Measurements from ENCODE around the gene RBM19.

The RBM19 gene

DNA sequence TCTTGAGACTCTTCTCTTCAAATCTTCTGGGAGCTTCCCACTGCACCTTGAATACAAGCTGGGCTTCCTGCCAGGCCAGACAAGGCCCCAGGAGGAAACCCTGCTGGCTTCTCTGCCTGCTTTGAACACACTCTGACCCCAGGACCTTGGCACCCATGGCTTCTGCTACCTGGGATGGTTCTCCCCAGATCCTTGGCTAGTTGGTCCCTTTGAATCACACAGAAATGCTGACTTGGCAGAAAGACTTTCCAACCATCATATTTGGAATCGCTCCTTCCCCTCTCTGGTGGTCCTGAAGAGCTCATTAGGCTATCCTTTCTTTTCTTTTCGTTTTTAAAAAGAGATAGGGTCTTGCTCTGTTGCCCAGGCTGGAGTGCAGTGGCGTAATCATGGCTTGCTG, 132.7 kb downstream of the RBM19 start:
- Histone ChIP-seq H2AFZ (ENCODE audit: low read length) (no peak overlapping the region), H3K27me3 (replicated peaks; ENCODE audit: insufficient read depth, low read length) (no peaks in the 10 kb centered on the region), H3K36me3 (replicated peaks; ENCODE audit: insufficient read depth, low read length) (no peaks in the 10 kb centered on the region), H4K20me1 (ENCODE audit: insufficient read depth, low read length) (no peaks in the 10 kb centered on the region), H3K4me3 (ENCODE audit: low read length) (no peak overlapping the region), H3K9ac (ENCODE audit: low read length) (no peak overlapping the region), H3K4me2 (ENCODE audit: low read depth, low read length) (no peak overlapping the region), H3F3A (ENCODE audit: insufficient read depth, low read length) (no peaks in the 10 kb centered on the region), H3K9me3 (replicated peaks; ENCODE audit: insufficient read depth, low read length) (no peaks in the 10 kb centered on the region), H3K9me2 (replicated peaks; ENCODE audit: insufficient read depth, low read length) (no peaks in the 10 kb centered on the region), H3K79me2 (ENCODE audit: low read length) (no peaks in the 10 kb centered on the region), H3K4me1 (ENCODE audit: low read length) (no peaks in the 10 kb centered on the region), H3K27ac (ENCODE audit: low read length) (no peak overlapping the region)
- TF ChIP-seq EZH2phosphoT487 (IDR thresholded peaks at IDR 0.05; ENCODE audit: low read length) = no peak
- TF ChIP-seq, protein P1, sequence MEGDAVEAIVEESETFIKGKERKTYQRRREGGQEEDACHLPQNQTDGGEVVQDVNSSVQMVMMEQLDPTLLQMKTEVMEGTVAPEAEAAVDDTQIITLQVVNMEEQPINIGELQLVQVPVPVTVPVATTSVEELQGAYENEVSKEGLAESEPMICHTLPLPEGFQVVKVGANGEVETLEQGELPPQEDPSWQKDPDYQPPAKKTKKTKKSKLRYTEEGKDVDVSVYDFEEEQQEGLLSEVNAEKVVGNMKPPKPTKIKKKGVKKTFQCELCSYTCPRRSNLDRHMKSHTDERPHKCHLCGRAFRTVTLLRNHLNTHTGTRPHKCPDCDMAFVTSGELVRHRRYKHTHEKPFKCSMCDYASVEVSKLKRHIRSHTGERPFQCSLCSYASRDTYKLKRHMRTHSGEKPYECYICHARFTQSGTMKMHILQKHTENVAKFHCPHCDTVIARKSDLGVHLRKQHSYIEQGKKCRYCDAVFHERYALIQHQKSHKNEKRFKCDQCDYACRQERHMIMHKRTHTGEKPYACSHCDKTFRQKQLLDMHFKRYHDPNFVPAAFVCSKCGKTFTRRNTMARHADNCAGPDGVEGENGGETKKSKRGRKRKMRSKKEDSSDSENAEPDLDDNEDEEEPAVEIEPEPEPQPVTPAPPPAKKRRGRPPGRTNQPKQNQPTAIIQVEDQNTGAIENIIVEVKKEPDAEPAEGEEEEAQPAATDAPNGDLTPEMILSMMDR (IDR thresholded peaks at IDR 0.05; ENCODE audit: low read length) = no peak
- TF ChIP-seq EZH2 (optimal IDR thresholded peaks at IDR 0.05; ENCODE audit: low read depth, low read length) = no peak
- no peak for DNase-seq

DNA sequence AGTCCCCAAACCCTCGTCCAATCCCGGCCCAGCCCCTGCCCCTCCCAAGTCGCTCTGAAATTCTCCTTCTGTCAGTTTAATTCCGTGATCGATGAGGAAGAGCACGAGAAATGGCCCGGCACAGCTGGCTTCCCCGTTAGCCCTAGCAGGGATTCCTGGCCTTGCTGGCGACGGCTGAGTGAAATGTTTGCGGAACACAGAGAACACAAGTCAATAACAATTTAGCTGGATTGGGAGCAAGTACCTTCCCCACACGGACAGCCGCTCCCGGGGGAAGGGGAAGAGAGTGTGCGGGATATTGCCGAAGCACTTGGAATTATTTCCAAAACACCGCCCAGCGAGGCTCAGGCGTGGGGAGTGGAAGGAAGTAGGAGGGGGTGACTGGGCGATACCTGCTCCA, 134.6 kb downstream of the RBM19 start:
- H3K4me3 ChIP-seq (ENCODE audit: low read length) = no peak overlapping the region
- no peaks in the 10 kb centered on the region for H3K9me2 ChIP-seq (replicated peaks; ENCODE audit: insufficient read depth, low read length)
- H3K9ac ChIP-seq (ENCODE audit: low read length) = no peak overlapping the region
- H3K79me2 ChIP-seq (ENCODE audit: low read length) = no peaks in the 10 kb centered on the region
- TF ChIP-seq EZH2phosphoT487 (IDR thresholded peaks at IDR 0.05; ENCODE audit: low read length) = no peak
- TF ChIP-seq, protein P1 (IDR thresholded peaks at IDR 0.05; ENCODE audit: low read length) = no peak
- no peak for TF ChIP-seq EZH2 (optimal IDR thresholded peaks at IDR 0.05; ENCODE audit: low read depth, low read length)
- no peaks in the 10 kb centered on the region for H3K27me3 ChIP-seq (replicated peaks; ENCODE audit: insufficient read depth, low read length)
- H4K20me1 ChIP-seq (ENCODE audit: insufficient read depth, low read length) = no peaks in the 10 kb centered on the region
- no peak overlapping the region for H3K27ac ChIP-seq (ENCODE audit: low read length)
- no peak overlapping the region for H3K4me2 ChIP-seq (ENCODE audit: low read depth, low read length)
- no peaks in the 10 kb centered on the region for H3K9me3 ChIP-seq (replicated peaks; ENCODE audit: insufficient read depth, low read length)
- no peak for DNase-seq
- no peaks in the 10 kb centered on the region for H3F3A ChIP-seq (ENCODE audit: insufficient read depth, low read length)
- H2AFZ ChIP-seq (ENCODE audit: low read length) = no peak overlapping the region
- no peaks in the 10 kb centered on the region for H3K4me1 ChIP-seq (ENCODE audit: low read length)
- no peaks in the 10 kb centered on the region for H3K36me3 ChIP-seq (replicated peaks; ENCODE audit: insufficient read depth, low read length)

DNA sequence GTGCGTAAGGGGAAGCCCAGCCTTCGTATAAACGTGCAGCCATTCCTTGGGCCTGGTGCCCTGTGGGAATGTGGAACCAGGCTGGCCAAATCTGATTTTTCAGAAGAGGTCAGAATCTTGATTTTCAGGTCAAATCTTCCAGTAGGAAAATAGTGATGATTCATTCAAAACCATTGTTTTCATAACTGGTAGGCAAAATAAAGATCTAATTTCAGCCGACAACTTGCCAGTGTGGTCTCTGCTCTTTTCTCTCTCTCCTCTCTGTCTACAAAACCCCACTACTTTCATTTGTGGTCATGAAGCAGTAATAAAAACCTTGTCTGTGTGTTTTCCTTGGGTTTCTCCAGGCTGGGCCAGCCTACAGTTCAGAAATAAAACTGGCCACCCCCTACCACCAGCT, 135.1 kb downstream of the RBM19 start:
- no peak overlapping the region for H3K9ac ChIP-seq (ENCODE audit: low read length)
- H3K4me2 ChIP-seq (ENCODE audit: low read depth, low read length) = no peak overlapping the region
- H3K36me3 ChIP-seq (replicated peaks; ENCODE audit: insufficient read depth, low read length) = no peaks in the 10 kb centered on the region
- H3K4me3 ChIP-seq (ENCODE audit: low read length) = no peak overlapping the region
- no peaks in the 10 kb centered on the region for H3K4me1 ChIP-seq (ENCODE audit: low read length)
- H3K9me3 ChIP-seq (replicated peaks; ENCODE audit: insufficient read depth, low read length) = no peaks in the 10 kb centered on the region
- DNase-seq = no peak
- H3F3A ChIP-seq (ENCODE audit: insufficient read depth, low read length) = no peaks in the 10 kb centered on the region
- H2AFZ ChIP-seq (ENCODE audit: low read length) = no peak overlapping the region
- no peaks in the 10 kb centered on the region for H3K9me2 ChIP-seq (replicated peaks; ENCODE audit: insufficient read depth, low read length)
- TF ChIP-seq, protein P1 (IDR thresholded peaks at IDR 0.05; ENCODE audit: low read length) = no peak
- TF ChIP-seq EZH2phosphoT487 (IDR thresholded peaks at IDR 0.05; ENCODE audit: low read length) (no peak), EZH2 (optimal IDR thresholded peaks at IDR 0.05; ENCODE audit: low read depth, low read length) (no peak)
- H4K20me1 ChIP-seq (ENCODE audit: insufficient read depth, low read length) = no peaks in the 10 kb centered on the region
- no peaks in the 10 kb centered on the region for H3K79me2 ChIP-seq (ENCODE audit: low read length)
- no peak overlapping the region for H3K27ac ChIP-seq (ENCODE audit: low read length)
- H3K27me3 ChIP-seq (replicated peaks; ENCODE audit: insufficient read depth, low read length) = no peaks in the 10 kb centered on the region
